Measurements from ENCODE around the gene SLC10A3. TPM values are rescaled to one million over a fixed set of nuclear protein-coding genes. Genes with fewer than 3 reads are reported as not detected.

Gene SLC10A3
- polyA plus RNA-seq, 3 donors = 25.3 to 33.1 (median 26.7) TPM

GRCh38 chrX:154465601-154466000 is 24.8 kb downstream of the SLC10A3 start:
- Histone ChIP-seq H3K27me3 (ENCODE audit: control insufficient read depth in 2 of 2, insufficient read depth in 2 of 2, low read length in 2 of 2) (no peaks in the 10 kb centered on the region), H3K36me3 (replicated peaks in 1 of 2; ENCODE audit: control insufficient read depth in 1 of 2, insufficient read depth in 2 of 2, low read length in 2 of 2) (no peaks in the 10 kb centered on the region), H3K4me3 (replicated peaks in 1 of 3; ENCODE audit: low read depth in 2 of 3, low read length in 3 of 3) (no peak overlapping the region), H3K9ac (ENCODE audit: insufficient read depth, low read length, poor library complexity, severe bottlenecking) (no peak overlapping the region), H3K4me2 (replicated peaks; ENCODE audit: extremely low read depth, low read length, poor library complexity, severe bottlenecking) (no peak overlapping the region), H4K20me1 (ENCODE audit: insufficient read depth, low read length) (no peaks in the 10 kb centered on the region), H3K79me2 (ENCODE audit: insufficient read depth, low read length) (no peaks in the 10 kb centered on the region), H3K4me1 (ENCODE audit: control insufficient read depth in 1 of 2, insufficient read depth in 2 of 2, low read length in 2 of 2) (no peaks in the 10 kb centered on the region), H3K9me3 (replicated peaks in 1 of 2; ENCODE audit: control insufficient read depth in 1 of 2, insufficient read depth in 1 of 2, low read length in 2 of 2) (peaks cover 0 to 4% of the 10 kb centered on the region in 2 donors), H3K27ac (ENCODE audit: low read depth in 1 of 2, low read length in 2 of 2) (no peak overlapping the region), H2AFZ (ENCODE audit: insufficient read depth, low read depth, low read length, poor library complexity, severe bottlenecking) (no peak overlapping the region)
- intact Hi-C loops (cut with micrococcal nuclease) = no loop called here
- DNase-seq = no peak
- H3K27ac Mint-ChIP-seq = no peak overlapping the region
- peaks cover 0 to 13% (median 4%) of the 10 kb centered on the region in 3 donors for H3K27me3 Mint-ChIP-seq (ENCODE audit: low read depth in 3 of 3)
- H3K9me3 Mint-ChIP-seq = peaks cover 0 to 7% (median 4%) of the 10 kb centered on the region in 7 donors
- WGBS (ENCODE audit: insufficient coverage) = 92% methylated on average over 10 of the region's 14 CpGs
- H3K4me3 Mint-ChIP-seq = no peak overlapping the region
- TF ChIP-seq CTCF (IDR thresholded peaks at IDR 0.05) = no peak
- no peaks in the 10 kb centered on the region for H3K36me3 Mint-ChIP-seq
- H3K4me1 Mint-ChIP-seq = no peaks in the 10 kb centered on the region

- Histone ChIP-seq H3K4me1 (ENCODE audit: control insufficient read depth in 1 of 2, insufficient read depth in 2 of 2, low read length in 2 of 2) (no peaks in the 10 kb centered on the region), H3K9me3 (replicated peaks in 1 of 2; ENCODE audit: control insufficient read depth in 1 of 2, insufficient read depth in 1 of 2, low read length in 2 of 2) (peaks cover 0 to 4% of the 10 kb centered on the region in 2 donors), H3K79me2 (ENCODE audit: insufficient read depth, low read length) (no peaks in the 10 kb centered on the region), H3K27me3 (ENCODE audit: control insufficient read depth in 2 of 2, insufficient read depth in 2 of 2, low read length in 2 of 2) (no peaks in the 10 kb centered on the region), H2AFZ (ENCODE audit: insufficient read depth, low read depth, low read length, poor library complexity, severe bottlenecking) (no peak overlapping the region), H3K36me3 (replicated peaks in 1 of 2; ENCODE audit: control insufficient read depth in 1 of 2, insufficient read depth in 2 of 2, low read length in 2 of 2) (no peaks in the 10 kb centered on the region), H3K9ac (ENCODE audit: insufficient read depth, low read length, poor library complexity, severe bottlenecking) (no peak overlapping the region), H4K20me1 (ENCODE audit: insufficient read depth, low read length) (no peaks in the 10 kb centered on the region), H3K4me3 (replicated peaks in 1 of 3; ENCODE audit: low read depth in 2 of 3, low read length in 3 of 3) (no peak overlapping the region), H3K27ac (ENCODE audit: low read depth in 1 of 2, low read length in 2 of 2) (no peak overlapping the region), H3K4me2 (replicated peaks; ENCODE audit: extremely low read depth, low read length, poor library complexity, severe bottlenecking) (no peak overlapping the region)
- DNase-seq = no peak
- no peak for TF ChIP-seq CTCF (IDR thresholded peaks at IDR 0.05)
- H3K27me3 Mint-ChIP-seq (ENCODE audit: low read depth in 3 of 3) = peaks cover 0 to 13% (median 8%) of the 10 kb centered on the region in 3 donors
- intact Hi-C loops (cut with micrococcal nuclease) = no loop called here
- no peak overlapping the region for H3K4me3 Mint-ChIP-seq
- H3K36me3 Mint-ChIP-seq = no peaks in the 10 kb centered on the region
- peaks cover 0 to 12% (median 6%) of the 10 kb centered on the region in 7 donors for H3K9me3 Mint-ChIP-seq
- WGBS (ENCODE audit: insufficient coverage) = 97% methylated on average over 16 of the region's 28 CpGs
- no peak overlapping the region for H3K27ac Mint-ChIP-seq
- no peaks in the 10 kb centered on the region for H3K4me1 Mint-ChIP-seq
Measured at GRCh38 chrX:154464806-154465365, 25.5 kb downstream of the SLC10A3 start.
